Measurements from ENCODE around the gene TBCC.
"Not testable (repeated sequence)": the region's sequence is repeated elsewhere in the genome, so short reads cannot be mapped to it uniquely, and the experiment has no call there.

TBCC gene, protein sequence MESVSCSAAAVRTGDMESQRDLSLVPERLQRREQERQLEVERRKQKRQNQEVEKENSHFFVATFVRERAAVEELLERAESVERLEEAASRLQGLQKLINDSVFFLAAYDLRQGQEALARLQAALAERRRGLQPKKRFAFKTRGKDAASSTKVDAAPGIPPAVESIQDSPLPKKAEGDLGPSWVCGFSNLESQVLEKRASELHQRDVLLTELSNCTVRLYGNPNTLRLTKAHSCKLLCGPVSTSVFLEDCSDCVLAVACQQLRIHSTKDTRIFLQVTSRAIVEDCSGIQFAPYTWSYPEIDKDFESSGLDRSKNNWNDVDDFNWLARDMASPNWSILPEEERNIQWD

GRCh38 chr6:42745640-42746462 is at the start of gene TBCC:
Gene TBCC (minus strand): TSS chr6:42746103. CDS start chr6:42746073, 30 bp downstream.
- peak; percentile 99 for DNase-seq (ENCODE audit: low read depth)

DNA sequence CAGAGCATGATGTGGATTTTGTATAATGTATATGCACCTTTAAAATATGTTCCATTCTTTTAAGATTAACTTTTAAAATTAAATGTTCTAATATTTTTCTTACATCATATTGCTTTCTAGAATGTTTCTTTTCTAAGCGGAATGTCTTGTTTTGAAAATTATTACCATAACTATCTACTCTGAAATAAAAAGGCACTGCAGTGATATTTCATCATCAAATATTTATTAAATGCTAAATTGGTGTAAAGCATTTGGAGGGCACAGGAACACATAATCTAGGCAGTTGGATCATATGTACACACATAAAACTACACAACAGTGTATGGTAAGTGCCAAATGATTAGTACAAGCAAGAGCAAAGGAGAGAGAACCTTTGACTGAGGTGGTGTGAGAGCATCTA is 49.7 kb upstream of the TBCC start:
- DNase-seq (ENCODE audit: low read depth), result no peak

DNA sequence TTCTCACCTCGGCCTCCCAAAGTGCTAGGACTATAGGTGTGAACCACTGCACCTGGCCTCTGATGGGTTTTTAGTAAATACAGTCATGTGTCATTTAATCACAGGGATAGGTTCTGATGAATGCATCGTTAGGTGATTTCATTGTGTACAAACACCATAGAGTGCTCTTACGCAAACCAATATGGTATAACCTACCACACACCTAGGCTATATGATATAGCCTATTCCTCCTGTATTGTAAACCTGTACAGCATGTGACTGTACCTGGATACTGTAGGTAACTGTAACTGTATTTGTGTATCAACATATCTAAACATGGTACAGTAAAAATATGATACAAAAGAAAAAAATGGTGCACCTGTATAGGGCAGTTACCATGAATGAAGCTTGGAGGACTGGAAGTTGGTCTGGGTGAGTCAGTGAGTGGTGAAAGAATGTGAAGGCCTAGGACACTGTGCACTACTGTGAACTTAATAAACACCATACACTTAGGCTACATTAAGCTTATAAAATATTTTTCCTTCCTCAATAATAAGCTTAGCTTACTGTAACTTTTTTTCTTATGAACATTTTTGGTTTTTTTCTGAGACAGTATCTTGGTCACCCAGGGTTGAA is 45.9 kb upstream of the TBCC start:
- DNase-seq (ENCODE audit: low read depth), result peak; percentile 68

- no peak for DNase-seq (ENCODE audit: low read depth)
These were observed 44.8 kb upstream of the TBCC start for GRCh38 chr6:42790549-42791181.

DNA sequence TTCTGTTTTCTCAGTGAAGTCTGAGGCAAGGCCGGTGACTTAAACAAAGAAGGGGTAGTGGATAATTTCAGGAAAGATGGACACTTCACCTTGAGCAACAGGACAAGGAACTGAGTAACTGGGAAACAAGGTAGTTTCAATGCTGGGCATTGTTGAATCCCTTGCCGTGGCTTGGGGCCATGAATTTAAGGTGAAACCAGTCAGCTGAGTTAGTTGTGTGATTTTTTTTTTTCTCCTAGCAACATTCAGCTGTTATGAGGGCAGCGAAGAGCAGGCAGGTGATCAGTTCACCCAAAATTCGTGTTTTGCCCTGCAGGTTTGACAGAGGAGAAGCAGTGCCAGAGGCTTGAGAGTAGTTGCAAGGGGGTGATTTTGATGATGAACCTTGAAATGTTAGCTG is 42.8 kb upstream of the TBCC start:
- DNase-seq (ENCODE audit: low read depth), result no peak

DNA sequence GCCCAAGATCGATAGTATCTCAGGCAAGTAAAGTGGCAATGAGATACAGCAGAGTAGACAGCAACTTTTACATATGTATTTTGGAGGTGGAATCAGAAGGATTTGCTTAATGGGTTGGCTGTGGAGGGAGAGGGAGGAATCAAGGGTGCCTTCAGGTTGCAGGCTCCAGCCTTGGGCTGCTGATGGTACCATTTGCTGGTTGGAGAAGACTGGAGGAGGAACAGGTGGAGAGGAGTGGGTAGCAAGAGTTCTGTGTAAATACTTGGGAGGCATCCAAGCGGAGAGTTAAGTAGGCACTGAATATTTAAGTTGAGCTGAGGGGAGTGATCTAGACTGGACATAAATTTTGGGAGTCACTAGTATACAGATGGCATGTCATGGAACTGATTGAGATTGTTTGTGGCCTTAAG is 41.2 kb upstream of the TBCC start:
- no peak for DNase-seq (ENCODE audit: low read depth)

- DNase-seq (ENCODE audit: low read depth), result no peak
These were observed 40.7 kb upstream of the TBCC start for GRCh38 chr6:42786525-42786985.

DNA sequence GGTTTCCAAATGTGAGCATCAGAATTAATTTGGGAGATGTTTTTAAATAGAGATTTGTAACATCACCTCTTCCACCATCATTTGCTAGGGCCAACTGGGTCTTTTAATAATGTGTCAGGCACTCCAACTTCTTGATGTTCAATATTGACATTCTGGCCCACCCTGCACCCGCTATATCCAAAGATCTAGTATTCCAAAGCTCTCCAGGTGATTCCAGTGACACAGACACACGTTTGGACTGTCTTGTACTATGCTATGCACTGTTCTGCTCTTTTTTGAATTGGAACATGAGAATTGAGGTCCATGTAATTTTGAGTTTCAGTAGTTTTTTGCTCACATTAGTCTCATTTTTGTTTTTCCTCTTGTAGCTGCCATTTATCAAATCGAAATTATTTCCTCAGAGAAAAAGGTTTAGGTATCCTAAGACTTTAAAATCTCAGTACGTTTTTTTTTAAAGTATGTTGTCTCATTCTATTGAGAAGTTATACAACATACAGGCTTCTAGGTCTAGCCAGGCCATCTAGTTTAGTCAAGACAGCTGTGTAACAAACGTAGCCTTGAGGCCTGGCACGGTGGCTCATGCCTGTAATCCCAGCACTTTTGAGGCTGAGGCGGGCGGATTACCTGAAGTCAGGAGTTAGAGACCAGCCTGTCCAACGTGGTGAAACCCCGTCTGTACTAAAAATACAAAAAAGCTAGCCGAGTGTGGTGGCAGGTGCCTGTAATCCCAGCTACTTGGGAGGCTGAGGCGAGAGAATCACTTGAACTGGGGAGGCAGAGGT is 39.0 kb upstream of the TBCC start:
- no peak for DNase-seq (ENCODE audit: low read depth)

- DNase-seq (ENCODE audit: low read depth), result peak; percentile 27
These were observed 38.2 kb upstream of the TBCC start for GRCh38 chr6:42783876-42784642.

DNA sequence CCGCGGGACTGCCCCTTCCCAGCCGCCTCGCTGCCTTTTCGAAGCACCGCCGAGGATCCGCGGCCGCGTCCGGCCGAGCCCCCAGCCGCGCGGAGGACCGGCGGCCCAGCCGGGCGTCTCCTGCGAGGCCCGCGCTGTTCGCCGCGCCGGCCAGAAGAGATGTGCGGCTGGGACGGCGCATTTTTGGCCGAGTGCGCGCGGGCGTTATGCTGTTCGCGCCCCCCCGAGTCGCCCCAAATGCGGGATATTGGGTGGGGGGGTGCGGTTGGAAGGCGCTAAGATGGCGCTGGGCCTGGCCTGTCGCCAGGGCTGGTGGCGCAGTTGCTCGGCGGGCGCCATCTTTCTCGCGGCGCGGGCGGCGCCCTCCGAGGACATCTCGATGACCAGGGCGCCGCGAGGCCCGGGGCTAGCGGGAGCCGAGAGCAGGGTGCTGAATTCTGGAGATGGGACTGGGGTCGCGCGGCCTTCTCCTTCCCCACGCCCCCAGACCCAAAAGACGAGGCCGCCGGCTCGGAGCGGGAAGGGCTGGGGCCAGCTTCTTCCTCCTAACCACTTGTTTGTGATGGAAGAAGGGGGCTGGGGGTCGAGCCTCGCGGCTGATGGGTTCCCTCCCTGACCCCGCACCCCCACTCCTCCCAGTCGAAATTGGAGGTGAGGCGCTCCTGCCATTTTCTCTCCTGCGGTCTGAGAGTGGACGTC is 37.4 kb upstream of the TBCC start:
- DNase-seq (ENCODE audit: low read depth), result peak; percentile 54

DNA sequence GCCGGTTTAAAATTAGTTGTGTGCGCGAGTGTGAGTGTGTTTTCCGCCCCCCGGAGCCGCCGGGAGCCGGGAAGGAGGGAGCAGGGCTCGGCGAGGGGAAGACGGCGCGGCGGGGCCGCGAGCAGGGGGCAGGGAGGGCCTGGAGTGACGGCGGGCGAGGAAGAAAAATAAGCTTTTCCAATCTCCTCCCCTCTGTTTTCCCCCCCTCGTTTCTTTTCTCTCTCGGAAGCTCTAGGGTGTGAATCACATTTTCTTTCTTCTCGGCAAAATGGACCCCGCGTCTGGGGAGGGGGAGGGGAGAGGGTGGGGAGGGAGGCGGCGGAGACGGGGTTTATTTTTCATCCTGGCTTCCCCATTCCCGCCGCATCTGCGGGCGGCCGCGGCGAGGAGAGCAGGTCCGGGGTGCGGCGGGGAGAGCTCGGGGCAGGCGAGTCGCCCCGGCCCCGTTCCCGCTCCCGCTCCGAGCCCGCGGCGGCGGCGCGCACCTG is 36.8 kb upstream of the TBCC start:
- peak; percentile 88 for DNase-seq (ENCODE audit: low read depth)

DNA sequence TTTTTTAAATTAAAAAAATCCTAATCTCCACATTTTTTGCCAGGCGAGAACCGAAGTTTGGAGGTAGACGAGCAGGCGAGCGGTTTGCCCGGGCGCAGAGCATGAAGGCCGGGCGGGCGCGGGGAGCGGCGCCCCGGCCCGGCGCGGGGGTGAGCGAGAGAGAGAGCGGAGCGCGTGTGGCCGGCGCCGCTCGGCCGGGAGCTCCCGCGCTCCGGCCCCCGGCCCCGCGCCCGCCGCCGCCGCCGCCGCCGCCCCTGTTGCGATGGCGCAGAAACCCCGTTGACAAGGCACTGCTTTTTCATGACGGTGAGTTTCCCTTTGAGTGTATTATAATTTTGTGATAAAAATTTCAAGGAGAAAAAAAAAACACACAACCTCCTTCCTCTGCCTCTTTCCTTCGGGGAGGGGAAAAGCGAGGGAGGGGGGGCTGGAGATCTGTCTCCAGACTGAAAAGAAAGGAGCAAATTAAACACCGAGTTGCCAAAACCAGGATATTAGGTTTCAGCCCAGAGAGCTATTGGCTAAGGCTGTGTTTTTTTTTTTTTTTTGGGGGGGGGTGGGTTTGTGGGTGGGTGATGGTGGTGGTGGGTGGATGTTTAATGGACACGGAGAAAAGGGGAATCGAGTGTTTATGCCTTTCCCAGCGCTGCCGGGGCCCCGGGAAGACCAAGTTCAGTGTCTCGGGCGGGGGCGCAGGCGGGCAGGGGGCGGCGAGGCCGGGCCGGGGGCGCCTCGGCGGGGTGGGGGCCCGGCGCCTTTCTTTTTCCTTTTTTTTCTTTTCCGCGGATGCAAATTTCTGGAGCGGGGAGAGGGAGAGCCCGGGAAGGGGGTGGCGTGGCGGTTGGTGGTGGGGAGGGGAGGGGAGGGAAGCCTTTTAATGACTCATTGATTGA is 36.1 kb upstream of the TBCC start, which contains the start of gene BICRAL:
BICRAL (plus strand) TSS at position 257 of the 893 bp plus-strand sequence. CDS start 39,971 bp downstream, outside the sequence.
- peak; percentile 75 for DNase-seq (ENCODE audit: low read depth)

DNA sequence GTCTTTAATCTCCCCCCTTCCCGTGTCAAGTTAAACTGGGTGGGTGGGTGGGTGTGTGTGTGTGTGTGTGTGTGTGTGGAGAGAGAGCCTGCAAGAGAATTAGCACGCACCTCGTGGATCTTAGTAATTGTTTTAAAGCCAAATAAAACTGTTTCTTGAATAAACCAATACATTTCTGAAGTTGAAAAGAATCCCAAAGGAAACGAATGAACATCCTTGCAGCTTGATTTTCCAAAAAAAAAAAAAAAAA is 35.6 kb upstream of the TBCC start:
- DNase-seq (ENCODE audit: low read depth), result peak; percentile 30

DNA sequence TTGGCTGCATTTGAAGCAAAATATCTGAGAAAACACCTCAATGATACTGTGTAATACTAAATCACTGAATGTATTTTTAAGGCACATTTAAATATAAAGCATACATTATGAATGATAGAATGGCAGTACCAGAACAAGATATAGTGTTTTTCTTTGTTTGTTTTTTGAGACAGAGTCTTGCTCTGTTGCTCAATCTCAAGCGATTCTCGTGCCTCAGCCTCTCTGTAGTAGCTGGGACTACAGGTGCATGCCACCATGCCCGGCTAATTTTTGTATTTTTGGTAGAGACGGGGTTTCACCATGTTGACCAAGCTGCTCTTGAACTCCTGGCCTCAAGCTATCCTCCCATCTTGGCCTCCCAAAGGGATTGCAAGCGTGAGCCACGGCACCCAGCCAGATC is 33.6 kb upstream of the TBCC start:
- no peak for DNase-seq (ENCODE audit: low read depth)

GRCh38 chr6:42778122-42778521 is 32.2 kb upstream of the TBCC start:
- no peak for DNase-seq (ENCODE audit: low read depth)

- DNase-seq (ENCODE audit: low read depth), result peak; percentile 41
These were observed 31.4 kb upstream of the TBCC start for GRCh38 chr6:42777126-42777822.

- DNase-seq (ENCODE audit: low read depth), result not testable (repeated sequence)
These were observed 29.1 kb upstream of the TBCC start for GRCh38 chr6:42774821-42775487.

- DNase-seq (ENCODE audit: low read depth), result no peak
These were observed 28.3 kb upstream of the TBCC start for GRCh38 chr6:42774201-42774600.
